ENCODE data around the gene ROR1. TPM values are rescaled to one million over a fixed set of nuclear protein-coding genes. Genes with fewer than 3 reads are reported as not detected.

The ROR1 gene
- total RNA-seq, 2 experiments from 2014 or later, result 0.47 to 1.4 TPM

GRCh38 chr1:64176659-64177058 lies 402.8 kb downstream of the ROR1 start:
- no peaks in the 10 kb centered on the region for H4K20me1 ChIP-seq (ENCODE audit: insufficient read depth, low read length)
- no peak overlapping the region for H3K27ac ChIP-seq (ENCODE audit: low read depth, low read length, poor library complexity, severe bottlenecking)
- H3K36me3 ChIP-seq (ENCODE audit: insufficient read depth, low read length), result no peaks in the 10 kb centered on the region
- H3K9me2 ChIP-seq (ENCODE audit: insufficient read depth, low read length), result no peaks in the 10 kb centered on the region
- TF ChIP-seq EZH2phosphoT487 (IDR thresholded peaks at IDR 0.05; ENCODE audit: borderline replicate concordance, low read depth, low read length), result no peak
- no peak for TF ChIP-seq CTCF (conservative IDR thresholded peaks at IDR 0.05; ENCODE audit: low read length)
- no peak overlapping the region for H3K4me3 ChIP-seq (ENCODE audit: low read depth, low read length, poor library complexity, severe bottlenecking)
- no peak for DNase-seq (ENCODE audit: low spot score)
- ChIA-PET POLR2A (no interaction called here), CTCF (ENCODE audit: unreplicated experiment) (no interaction called here)
- BruUV-seq (replicated peaks), result no TSS peak
- no peak overlapping the region for H3K4me2 ChIP-seq (ENCODE audit: low read length)
- H3K79me2 ChIP-seq (ENCODE audit: insufficient read depth, low read depth, low read length), result no peaks in the 10 kb centered on the region
- no peak overlapping the region for H2AFZ ChIP-seq (ENCODE audit: low read length)
- no peaks in the 10 kb centered on the region for H3K4me1 ChIP-seq (ENCODE audit: insufficient read depth, low read length, poor library complexity, severe bottlenecking)
- H3K9me3 ChIP-seq (ENCODE audit: low read length), result no peaks in the 10 kb centered on the region
- intact Hi-C loops (cut with micrococcal nuclease; ENCODE audit: unreplicated experiment), result no loop called here

- H3K4me2 ChIP-seq (ENCODE audit: low read length), result no peak overlapping the region
- no peaks in the 10 kb centered on the region for H3K36me3 ChIP-seq (ENCODE audit: insufficient read depth, low read length)
- intact Hi-C loops (cut with micrococcal nuclease; ENCODE audit: unreplicated experiment), result no loop called here
- no peaks in the 10 kb centered on the region for H3K79me2 ChIP-seq (ENCODE audit: insufficient read depth, low read depth, low read length)
- POLR2A ChIA-PET, result no interaction called here
- H3K4me3 ChIP-seq (ENCODE audit: low read depth, low read length, poor library complexity, severe bottlenecking), result no peak overlapping the region
- no peak overlapping the region for H3K27ac ChIP-seq (ENCODE audit: low read depth, low read length, poor library complexity, severe bottlenecking)
- H3K9me3 ChIP-seq (ENCODE audit: low read length), result no peaks in the 10 kb centered on the region
- TF ChIP-seq EZH2phosphoT487 (IDR thresholded peaks at IDR 0.05; ENCODE audit: borderline replicate concordance, low read depth, low read length) (no peak), CTCF (conservative IDR thresholded peaks at IDR 0.05; ENCODE audit: low read length) (no peak)
- DNase-seq (ENCODE audit: low spot score), result no peak
- H2AFZ ChIP-seq (ENCODE audit: low read length), result no peak overlapping the region
- no peaks in the 10 kb centered on the region for H4K20me1 ChIP-seq (ENCODE audit: insufficient read depth, low read length)
- CTCF ChIA-PET (ENCODE audit: unreplicated experiment), result no interaction called here
- BruUV-seq (replicated peaks), result no TSS peak
- H3K4me1 ChIP-seq (ENCODE audit: insufficient read depth, low read length, poor library complexity, severe bottlenecking), result no peaks in the 10 kb centered on the region
- H3K9me2 ChIP-seq (ENCODE audit: insufficient read depth, low read length), result no peaks in the 10 kb centered on the region
These were observed 405.8 kb downstream of the ROR1 start for GRCh38 chr1:64179588-64179987.

GRCh38 chr1:64182207-64182606 lies 408.4 kb downstream of the ROR1 start:
- no peaks in the 10 kb centered on the region for H3K4me1 ChIP-seq (ENCODE audit: insufficient read depth, low read length, poor library complexity, severe bottlenecking)
- no peaks in the 10 kb centered on the region for H3K9me2 ChIP-seq (ENCODE audit: insufficient read depth, low read length)
- H3K4me2 ChIP-seq (ENCODE audit: low read length), result no peak overlapping the region
- ChIA-PET CTCF (ENCODE audit: unreplicated experiment) (no interaction called here), POLR2A (no interaction called here)
- no peak for DNase-seq (ENCODE audit: low spot score)
- intact Hi-C loops (cut with micrococcal nuclease; ENCODE audit: unreplicated experiment), result no loop called here
- no peak overlapping the region for H2AFZ ChIP-seq (ENCODE audit: low read length)
- H3K36me3 ChIP-seq (ENCODE audit: insufficient read depth, low read length), result no peaks in the 10 kb centered on the region
- TF ChIP-seq CTCF (conservative IDR thresholded peaks at IDR 0.05; ENCODE audit: low read length), result no peak
- TF ChIP-seq EZH2phosphoT487 (IDR thresholded peaks at IDR 0.05; ENCODE audit: borderline replicate concordance, low read depth, low read length), result no peak
- H3K27ac ChIP-seq (ENCODE audit: low read depth, low read length, poor library complexity, severe bottlenecking), result no peak overlapping the region
- BruUV-seq (replicated peaks), result no TSS peak
- H3K9me3 ChIP-seq (ENCODE audit: low read length), result no peaks in the 10 kb centered on the region
- no peaks in the 10 kb centered on the region for H3K79me2 ChIP-seq (ENCODE audit: insufficient read depth, low read depth, low read length)
- H3K4me3 ChIP-seq (ENCODE audit: low read depth, low read length, poor library complexity, severe bottlenecking), result no peak overlapping the region
- no peaks in the 10 kb centered on the region for H4K20me1 ChIP-seq (ENCODE audit: insufficient read depth, low read length)

Data from OCI-LY7 (cell line).